HG03025 (cell line): ENCODE measurements around the gene TRPM8.
"Not testable (repeated sequence)": the region's sequence is repeated elsewhere in the genome, so short reads cannot be mapped to it uniquely, and the experiment has no call there.

Source experiments
- ATAC-seq: cut with Tn5 transposase; IDR thresholded peaks from one replicate; pipeline ENCODE4 v1.9.1; 2021; ENCODE audit warnings: mild to moderate bottlenecking, moderate library complexity; ENCODE audit not compliant: unreplicated experiment, low FRiP score

TRPM8 gene

DNA sequence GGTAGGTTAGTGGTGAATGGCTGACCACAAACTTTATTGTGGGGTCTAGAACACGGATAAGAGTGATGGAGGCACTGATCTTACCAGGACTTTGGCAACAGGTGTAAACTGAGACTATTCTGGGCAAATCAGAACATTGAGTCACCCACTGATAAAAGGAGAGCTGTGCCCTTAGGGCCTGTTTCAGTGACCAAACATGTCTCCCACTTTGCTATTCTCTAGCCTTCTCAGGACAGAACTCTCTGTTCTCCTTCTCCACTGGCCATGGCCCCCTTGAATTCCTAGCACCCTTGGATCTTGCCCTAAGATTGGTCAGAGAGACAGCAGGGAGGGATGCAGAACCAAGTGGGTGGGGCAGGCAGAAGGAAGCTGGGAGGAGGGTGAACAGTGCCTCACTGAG lies 18.3 kb downstream of the TRPM8 start:
- ATAC-seq: no peak

DNA sequence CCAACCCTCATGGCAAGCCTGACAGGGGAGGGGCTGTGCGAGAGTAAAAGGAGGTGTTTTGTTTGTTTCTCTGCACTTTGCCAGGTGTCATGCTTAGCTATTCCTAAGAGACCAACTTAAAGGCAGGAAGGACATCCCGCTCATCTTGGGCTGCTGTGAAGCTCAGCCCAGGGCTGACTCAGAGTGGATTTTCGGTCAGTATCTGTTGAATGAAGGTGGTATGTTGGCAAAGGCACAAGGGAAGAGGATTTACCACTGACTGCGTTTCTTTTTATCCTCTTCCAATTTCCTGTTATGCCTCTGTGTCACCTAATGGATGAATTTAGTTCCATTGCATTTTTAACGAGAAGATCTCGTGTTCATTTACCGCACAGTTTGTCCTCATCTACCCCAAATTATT lies 18.9 kb downstream of the TRPM8 start:
- no peak for ATAC-seq

DNA sequence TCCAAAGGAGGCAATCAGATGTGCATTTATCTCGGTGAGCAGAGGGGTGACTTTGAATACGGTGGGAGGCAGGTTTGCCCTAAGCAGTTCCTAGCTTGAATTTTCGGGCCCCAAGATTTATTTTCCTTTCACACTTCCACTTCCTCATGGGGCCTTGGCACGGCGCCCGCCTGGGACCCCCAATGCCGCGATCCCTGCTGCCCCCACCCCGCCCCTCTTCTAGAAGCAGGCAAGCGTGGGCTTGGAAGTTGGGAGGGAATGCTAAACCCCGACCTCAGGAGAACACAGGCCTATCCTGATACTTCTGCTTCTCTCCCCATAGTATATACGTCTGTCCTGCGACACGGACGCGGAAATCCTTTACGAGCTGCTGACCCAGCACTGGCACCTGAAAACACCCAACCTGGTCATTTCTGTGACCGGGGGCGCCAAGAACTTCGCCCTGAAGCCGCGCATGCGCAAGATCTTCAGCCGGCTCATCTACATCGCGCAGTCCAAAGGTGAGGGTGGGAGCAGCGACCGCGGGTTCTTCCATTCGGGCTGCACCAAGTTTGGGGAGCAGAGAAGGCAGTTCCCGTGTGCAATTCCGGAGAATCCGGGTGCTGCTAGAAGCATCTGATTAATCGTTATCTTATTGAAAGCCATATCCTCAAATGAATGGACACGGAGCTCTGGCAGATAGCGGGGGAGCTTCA lies 21.6 kb downstream of the TRPM8 start:
- no peak for ATAC-seq

DNA sequence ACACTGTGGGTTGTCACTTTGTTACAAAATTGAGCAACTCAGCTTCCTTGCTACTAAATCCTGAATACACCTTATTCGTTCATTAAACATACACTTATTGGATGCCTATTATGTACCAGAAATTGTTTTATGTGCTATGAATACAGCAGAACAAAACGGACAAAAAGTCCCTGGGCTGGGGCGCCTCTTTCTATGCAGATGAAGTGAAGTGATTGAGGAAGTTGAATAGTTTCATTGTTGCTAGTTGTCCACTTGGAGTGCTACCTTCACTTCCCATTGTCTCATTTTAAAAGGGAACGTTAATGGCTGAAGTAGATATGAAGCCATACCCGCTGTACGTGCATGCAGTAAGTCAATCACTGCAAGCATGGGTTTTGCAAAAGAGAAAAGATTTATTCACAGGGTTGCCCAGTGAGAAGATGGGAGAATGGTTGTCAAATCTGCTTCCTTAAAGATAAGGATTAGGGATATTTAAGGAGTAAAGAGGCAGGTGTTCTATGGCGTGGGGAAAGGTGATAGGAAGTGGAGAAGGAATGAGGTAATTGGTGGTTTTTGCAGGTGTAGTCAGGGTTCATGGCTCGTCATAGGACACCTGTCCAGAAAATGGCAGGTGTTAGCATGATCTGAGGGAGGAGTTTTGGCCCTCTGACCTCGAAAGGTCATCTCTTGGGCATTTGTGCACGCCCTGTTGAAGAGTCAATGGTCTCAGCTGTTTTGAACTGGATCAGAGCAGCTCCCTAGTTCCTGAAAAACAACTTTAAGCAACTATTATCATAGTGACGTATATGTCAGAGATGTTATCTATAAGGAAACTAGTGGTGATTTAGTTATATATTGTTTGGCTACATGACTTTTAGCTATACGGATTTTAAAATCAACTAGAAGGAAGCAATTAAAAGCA lies 23.5 kb downstream of the TRPM8 start:
- ATAC-seq: no peak

DNA sequence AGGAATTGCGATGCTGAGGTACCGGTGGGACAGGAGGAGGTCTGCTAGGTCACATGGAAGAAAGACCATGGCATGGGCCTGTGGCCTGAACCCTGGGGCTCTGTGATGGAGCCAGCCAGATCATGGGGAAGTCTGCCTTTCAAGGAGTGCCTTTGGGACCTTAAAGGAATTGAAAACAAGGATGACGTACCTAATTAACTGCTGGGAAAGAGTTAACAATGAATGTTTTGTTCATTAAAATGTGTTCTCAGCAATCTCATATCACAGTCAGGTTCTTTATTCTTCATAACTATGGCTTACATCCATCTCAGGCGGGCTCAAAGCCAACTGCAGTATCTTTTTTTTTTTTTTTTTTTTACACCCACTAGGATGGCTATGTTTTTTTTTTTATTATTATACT lies 25.6 kb downstream of the TRPM8 start:
- ATAC-seq: no peak

DNA sequence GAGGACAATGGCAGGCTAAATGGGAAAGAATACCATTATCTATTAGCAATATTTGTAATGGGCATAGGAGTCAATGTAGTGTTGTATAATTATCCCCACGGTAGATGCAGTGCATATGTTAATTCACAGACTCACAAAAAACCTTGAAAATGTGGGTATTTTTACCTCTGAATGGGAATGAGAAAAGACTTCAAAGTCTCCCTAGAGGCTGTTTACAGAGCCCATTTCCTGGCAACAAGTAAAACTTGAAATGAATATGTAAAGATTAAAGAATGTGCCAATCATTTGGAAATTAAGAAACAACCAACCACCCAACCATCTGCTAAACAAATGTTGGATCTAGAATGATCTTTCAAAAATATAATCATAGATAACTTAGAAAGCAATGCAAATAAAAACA lies 27.1 kb downstream of the TRPM8 start:
- no peak for ATAC-seq

DNA sequence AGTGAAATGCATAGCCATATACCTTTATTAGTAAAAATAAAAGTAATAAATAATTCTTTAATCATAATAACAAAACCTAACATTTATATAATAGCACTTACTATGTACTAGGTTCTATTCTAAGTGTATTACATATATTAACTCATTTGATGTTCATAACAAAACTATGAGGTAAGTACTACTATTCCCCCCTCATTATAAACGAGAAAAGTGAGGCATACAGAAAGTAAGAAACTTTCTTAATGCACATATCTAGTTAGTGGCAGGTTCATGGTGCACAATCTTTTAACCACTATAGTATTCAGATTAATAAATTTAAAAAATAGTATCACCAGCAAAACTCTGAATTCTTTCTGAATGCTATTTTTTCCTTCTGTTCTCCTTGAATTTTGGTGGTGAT lies 27.5 kb downstream of the TRPM8 start:
- ATAC-seq: no peak

DNA sequence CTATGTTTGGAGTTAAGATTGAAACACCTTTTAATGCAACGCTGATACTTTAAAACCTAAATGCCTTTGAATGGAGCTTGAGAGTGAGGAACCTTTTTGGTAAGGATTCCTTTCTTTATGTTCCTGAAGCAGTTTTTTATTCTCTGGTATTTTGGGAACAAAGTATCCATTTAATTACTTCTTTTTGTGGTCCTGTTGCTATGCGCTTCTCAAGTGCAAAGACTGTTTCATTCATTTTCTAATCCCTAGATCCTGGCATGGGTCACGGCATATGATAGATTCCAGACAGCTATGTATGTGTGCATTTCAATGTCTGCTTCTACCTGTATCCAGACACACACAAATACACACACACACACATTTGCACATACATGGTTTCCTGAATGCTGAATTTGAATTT lies 28.0 kb downstream of the TRPM8 start:
- no peak for ATAC-seq

DNA sequence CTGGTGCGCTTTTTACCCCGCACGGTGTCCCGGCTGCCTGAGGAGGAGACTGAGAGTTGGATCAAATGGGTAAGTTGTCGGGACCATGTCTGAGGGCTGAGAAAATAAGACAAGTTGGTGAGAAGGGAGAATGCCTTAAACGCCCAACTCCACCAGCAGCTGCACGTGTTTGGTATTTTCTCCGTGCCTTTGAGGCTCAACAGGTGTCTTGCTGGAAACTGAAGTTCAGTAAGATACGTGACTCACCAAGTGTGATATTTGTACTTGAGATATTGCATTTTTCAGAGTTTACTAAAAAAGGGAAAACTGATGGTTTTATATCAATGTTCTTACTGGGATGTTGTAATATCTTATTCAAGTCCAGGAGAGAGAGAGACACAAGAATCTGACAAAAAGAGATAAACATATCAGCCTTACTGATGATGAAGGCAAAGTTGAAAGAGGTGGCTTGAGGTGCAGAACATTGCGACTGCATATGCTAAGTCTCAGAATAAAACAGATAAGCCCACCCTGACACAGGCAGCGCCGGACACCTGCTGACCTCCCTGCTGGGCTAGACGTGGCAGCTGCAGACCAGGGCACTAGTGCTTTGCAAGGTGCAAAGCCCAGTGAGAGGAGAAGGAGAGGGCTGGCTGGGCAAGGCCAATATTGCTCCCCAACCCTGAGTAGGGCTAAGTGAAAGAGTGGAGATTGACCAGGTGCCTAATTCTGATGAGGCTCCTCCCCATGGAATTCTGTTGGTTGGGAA lies 33.1 kb downstream of the TRPM8 start:
- ATAC-seq: no peak

DNA sequence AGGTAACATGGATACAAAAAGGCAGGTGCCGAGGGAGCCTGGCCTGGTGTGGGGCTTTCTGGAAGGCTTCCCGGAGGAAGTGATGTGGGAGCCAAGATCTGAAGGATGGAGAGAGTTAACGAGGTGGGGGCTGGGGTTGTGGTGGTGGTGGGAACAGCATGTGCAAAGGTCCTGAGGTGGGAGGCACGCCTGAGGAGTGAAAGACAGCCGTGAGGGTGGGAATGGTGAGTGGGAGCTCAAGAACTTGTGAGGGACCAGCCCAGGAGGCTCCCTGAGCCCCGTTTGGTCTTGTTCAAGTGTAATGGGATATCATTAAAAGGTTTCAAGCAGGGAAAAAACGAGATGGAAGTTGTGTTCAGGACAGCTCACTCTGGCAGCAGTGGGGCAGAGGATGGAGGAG lies 35.2 kb downstream of the TRPM8 start:
- ATAC-seq: no peak

DNA sequence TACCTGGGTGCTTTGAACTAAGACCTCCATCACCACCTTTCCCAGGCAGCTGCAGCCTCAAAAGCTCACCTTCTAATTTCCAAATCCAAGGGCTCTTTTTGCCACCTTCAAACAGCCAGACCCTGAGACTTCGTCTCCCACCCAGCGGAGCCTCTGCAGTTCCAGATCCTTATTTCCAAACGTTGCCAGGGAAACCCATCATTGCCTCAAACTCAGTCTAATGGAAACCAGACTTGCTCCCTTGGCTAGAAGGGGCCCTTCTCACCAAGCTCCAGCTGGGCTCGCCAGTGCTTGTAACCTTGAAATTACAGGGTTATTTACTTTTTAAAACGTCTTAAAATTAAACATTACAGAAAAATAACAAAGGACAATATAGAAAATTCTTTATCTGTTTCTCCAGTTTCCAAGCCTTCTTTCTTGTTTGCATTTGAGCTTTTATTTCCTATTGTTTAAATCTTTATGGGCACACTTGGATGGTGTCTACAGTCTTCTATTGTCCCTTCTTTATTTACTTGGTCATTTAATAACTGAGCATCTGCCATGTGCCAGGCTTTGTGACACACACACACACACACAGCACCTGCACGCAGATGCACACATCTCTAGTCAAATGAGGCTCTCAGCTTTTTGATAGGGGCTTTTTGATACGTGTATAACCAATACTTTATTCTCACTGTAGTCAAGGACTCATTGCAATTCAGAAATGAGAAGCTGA lies 36.1 kb downstream of the TRPM8 start:
- ATAC-seq: no peak

DNA sequence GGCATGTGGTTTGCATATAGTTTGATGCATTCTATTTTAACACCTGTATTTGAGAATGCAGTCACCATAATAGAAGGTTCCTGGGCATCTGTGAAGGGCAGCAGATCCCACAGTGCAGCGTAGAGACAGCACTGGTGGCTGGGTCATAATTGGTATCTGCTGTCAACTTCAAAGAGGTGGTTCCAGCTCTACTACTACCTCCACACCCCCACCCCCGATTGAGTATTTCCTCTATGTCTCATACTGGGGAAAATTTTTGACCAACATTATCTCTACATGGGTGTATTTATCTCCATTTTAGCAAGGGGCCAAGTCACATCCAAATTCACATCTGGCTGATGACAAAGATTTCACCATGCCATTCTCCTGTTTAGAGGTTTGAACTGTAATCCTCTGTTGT lies 43.0 kb downstream of the TRPM8 start:
- ATAC-seq: no peak

DNA sequence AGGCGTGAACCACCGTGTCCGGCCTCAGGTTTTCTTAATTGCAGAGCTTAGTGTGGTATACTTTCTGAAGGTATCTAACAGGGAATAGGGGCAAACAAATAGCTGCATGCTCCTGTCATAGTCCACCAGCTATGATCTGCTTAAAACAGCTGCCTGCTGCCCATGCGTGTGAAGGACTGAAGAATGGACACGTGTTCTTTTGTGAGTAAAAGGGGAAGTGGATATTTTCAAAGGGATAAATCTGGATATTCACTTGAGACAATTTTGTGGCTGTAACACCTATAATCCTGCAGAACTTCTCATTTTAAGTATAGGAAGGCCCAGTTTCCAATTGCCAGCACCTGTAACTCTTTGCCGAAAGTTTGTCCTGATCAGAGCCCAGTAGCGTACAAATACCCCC lies 44.7 kb downstream of the TRPM8 start:
- no peak for ATAC-seq

DNA sequence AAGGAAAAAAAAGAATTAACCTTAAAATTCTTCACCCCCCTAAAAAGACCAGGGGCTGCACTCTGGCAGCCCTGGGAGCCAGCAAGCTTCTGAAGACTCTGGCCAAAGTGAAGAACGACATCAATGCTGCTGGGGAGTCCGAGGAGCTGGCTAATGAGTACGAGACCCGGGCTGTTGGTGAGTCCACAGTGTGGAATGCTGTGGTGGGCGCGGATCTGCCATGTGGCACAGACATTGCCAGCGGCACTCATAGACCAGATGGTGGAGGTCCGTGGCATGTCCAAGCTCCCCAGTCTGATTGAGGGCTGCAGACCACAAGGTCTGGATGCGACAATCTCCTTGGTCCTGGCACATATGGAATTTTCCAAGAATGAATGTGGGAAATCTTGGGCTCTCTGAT lies 47.4 kb downstream of the TRPM8 start:
- ATAC-seq: no peak

DNA sequence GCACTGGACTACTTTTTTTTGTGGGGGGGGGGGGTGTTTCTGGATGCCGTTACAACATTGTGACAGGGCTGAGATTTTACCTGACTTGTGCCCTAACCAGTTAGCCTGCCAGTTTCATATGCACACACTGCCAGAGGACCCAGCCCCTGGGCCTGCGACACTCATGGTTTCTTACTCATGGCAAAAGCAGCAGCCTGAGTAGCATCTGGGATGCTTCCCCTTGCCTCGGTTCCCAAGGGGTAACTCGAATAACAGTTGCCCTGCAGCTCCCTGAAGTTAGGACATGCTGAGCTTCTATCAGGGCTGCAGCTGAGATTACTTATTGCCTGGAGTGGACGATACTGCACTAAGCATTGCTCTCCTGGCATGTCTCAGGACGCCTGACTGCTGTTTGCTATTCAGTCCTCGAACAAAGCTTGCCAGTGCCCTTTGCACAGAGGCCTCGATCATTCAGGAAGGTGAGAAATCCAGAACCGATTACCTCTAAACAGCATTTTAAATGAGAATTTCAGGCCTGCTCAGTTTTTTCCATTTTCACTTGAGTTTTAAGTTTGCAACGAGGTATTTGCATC lies 47.9 kb downstream of the TRPM8 start:
- no peak for ATAC-seq

DNA sequence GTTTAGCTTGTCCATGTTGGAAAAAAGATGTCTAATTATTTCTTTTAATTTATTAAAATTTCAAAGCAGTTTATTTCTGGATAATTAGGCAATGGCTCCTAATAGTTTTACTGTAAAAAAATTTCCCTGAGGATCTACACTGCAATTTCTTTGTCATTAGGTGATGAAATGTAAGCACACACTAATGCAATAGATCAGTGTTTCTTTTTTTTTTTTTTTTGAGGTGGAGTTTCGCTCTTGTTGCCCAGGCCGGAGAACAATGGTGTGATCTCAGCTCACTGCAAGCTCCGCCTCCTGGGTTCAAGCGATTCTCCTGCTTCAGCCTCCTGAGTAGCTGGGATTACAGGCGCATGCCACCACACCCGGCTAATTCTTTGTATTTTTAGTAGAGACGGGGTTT lies 48.5 kb downstream of the TRPM8 start:
- ATAC-seq: not testable (repeated sequence)

DNA sequence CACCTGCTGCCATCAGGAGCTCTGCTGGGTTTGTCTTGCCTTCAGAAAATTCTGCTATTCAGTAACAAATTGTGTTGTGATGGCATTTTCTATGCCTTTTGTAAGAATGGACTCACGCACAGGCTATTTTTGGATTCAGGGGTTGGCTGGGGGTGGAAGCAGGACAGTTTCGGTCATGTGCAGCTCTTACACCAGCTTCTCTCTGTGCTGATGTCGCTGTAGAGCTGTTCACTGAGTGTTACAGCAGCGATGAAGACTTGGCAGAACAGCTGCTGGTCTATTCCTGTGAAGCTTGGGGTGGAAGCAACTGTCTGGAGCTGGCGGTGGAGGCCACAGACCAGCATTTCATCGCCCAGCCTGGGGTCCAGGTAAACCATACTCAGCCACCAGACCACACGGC lies 49.2 kb downstream of the TRPM8 start:
- no peak for ATAC-seq

DNA sequence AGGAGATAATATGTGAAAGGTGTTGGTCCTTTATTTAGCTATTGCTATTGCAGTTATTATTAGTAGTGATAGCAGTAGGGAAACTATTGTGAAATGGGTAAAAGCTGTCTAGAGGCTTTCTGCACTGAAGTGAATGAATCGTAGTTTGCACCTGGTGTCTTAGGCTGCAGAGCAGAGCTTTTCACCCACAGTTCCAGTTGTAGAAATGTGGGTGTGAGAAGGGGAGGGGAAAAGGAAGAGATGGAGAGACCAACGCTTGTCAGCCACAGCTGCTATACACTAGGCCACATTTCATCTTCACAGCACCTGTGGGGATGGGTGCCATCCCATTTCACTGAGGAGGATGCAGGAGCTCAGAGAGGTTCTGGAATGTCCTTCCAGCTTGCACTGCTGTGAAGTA lies 50.0 kb downstream of the TRPM8 start:
- ATAC-seq: no peak

DNA sequence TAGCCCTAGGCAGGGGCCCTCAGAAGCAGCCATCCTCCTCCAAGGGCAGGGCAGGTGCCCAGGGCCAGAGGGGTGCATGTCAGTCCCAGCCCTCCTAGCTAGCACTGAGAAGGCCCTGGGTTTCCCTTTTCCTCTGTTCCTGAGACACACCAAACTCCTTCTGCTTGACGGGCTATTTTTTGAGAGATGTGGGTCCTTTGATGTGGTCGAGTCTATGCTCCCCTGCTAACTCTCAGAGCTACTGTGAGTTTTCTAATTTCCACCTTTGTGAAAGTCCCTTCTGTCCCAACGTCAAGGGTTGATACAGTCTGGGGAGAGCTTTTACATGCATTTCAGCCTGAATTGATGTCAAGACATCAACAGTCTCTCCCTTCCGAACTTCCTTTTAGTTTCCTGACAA lies 51.4 kb downstream of the TRPM8 start:
- no peak for ATAC-seq

DNA sequence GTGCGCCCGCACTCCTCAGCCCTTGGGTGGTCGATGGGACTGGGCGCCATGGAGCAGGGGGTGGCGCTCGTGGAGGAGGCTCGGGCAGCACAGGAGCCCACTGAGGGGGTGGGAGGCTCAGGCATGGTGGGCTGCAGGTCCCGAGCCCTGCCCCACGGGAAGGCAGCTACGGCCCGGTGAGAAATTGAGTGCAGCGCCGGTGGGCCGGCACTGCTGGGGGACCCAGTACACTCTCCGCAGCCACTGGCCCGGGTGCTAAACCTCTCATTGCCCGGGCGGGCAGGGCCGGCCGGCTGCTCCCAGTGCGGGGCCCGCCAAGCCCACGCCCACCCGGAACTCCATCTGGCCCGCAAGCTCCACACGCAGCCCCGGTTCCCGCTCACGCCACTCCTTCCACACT lies 55.3 kb downstream of the TRPM8 start:
- not testable (repeated sequence) for ATAC-seq
